Left ventricle myocardium inferior (tissue), 1 donor: ENCODE data around the gene FLT1. TPM values are rescaled to one million over a fixed set of nuclear protein-coding genes. Genes with fewer than 3 reads are reported as not detected.

Experiments
- DNase-seq: peaks from one replicate; pipeline ENCODE4 v3.0.0-alpha.2; 2020
- H3K27ac ChIP-seq: fragments of 200-600 bp; replicated peaks from 2 replicates; pipeline ENCODE4 v1.8.0; 2021
- H3K27me3 ChIP-seq: fragments of 200-600 bp; 2 replicates; pipeline ENCODE4 v1.8.0; 2021; ENCODE audit warnings: low read depth
- H3K36me3 ChIP-seq: fragments of 200-600 bp; 2 replicates; pipeline ENCODE4 v1.8.0; 2021
- H3K4me1 ChIP-seq: fragments of 200-600 bp; 2 replicates; pipeline ENCODE4 v1.8.0; 2021
- H3K4me3 ChIP-seq: fragments of 200-600 bp; 2 replicates; pipeline ENCODE4 v1.8.0; 2021; ENCODE audit warnings: mild to moderate bottlenecking, moderate library complexity
- H3K9me3 ChIP-seq: fragments of 200-600 bp; replicated peaks from 2 replicates; pipeline ENCODE4 v1.8.0; 2021
- CTCF ChIP-seq: fragments of 200-600 bp; IDR thresholded peaks from 2 replicates; pipeline ENCODE4 v1.8.0; 2021; ENCODE audit warnings: antibody characterized with exemption, mild to moderate bottlenecking, borderline replicate concordance
- intact Hi-C: fragments of 100-400 bp; cut with micrococcal nuclease; formaldehyde crosslinking; loops from one replicate; pipeline ENCODE4 v1.11.0; 2022
- total RNA-seq: library from RNA; stranded (reverse); fragmentation: NEBNext Ultra II Directional; extraction: Animal tissue kit (Norgen Biotek cat#: 25700); gene quantifications from one replicate; pipeline ENCODE4 v1.2.1, GENCODE V29; 2021
- donor health status: DM: no; HTN: yes; CAD: no; lungs with severe emphysema.

Gene FLT1
- total RNA-seq, 1 donor from 2014 or later, result 40.7 TPM

GRCh38 chr13:28458051-28458450 lies 36.9 kb downstream of the FLT1 start:
- H3K4me3 ChIP-seq, result no peak overlapping the region
- peaks cover 51% of the 10 kb centered on the region for H3K4me1 ChIP-seq
- no peaks in the 10 kb centered on the region for H3K27me3 ChIP-seq
- DNase-seq, result no peak
- no peaks in the 10 kb centered on the region for H3K9me3 ChIP-seq
- intact Hi-C loops, result no loop called here
- TF ChIP-seq CTCF, result no peak
- H3K36me3 ChIP-seq, result peaks cover 23% of the 10 kb centered on the region
- peak overlapping the region; percentile 5 for H3K27ac ChIP-seq

GRCh38 chr13:28457521-28457920 lies 37.4 kb downstream of the FLT1 start:
- intact Hi-C loops, result no loop called here
- Histone ChIP-seq H3K27me3 (no peaks in the 10 kb centered on the region), H3K4me3 (no peak overlapping the region), H3K36me3 (peaks cover 19% of the 10 kb centered on the region), H3K9me3 (no peaks in the 10 kb centered on the region), H3K27ac (peak overlapping the region; percentile 5), H3K4me1 (peaks cover 49% of the 10 kb centered on the region)
- no peak for DNase-seq
- TF ChIP-seq CTCF, result no peak

GRCh38 chr13:28455580-28456194 lies 39.2 kb downstream of the FLT1 start:
- DNase-seq, result no peak
- TF ChIP-seq CTCF, result no peak
- Histone ChIP-seq H3K36me3 (peaks cover 15% of the 10 kb centered on the region), H3K4me1 (peaks cover 68% of the 10 kb centered on the region), H3K27ac (no peak overlapping the region), H3K4me3 (no peak overlapping the region), H3K27me3 (no peaks in the 10 kb centered on the region), H3K9me3 (no peaks in the 10 kb centered on the region)
- intact Hi-C loops, result no loop called here

- peaks cover 54% of the 10 kb centered on the region for H3K4me1 ChIP-seq
- H3K36me3 ChIP-seq, result peaks cover 23% of the 10 kb centered on the region
- H3K27ac ChIP-seq, result no peak overlapping the region
- intact Hi-C loops, result no loop called here
- H3K4me3 ChIP-seq, result no peak overlapping the region
- no peak for DNase-seq
- H3K27me3 ChIP-seq, result no peaks in the 10 kb centered on the region
- H3K9me3 ChIP-seq, result peaks cover 13% of the 10 kb centered on the region
- no peak for TF ChIP-seq CTCF
Observed at GRCh38 chr13:28452755-28453154, 42.2 kb downstream of the FLT1 start.

GRCh38 chr13:28451482-28452217 lies 43.3 kb downstream of the FLT1 start:
- Histone ChIP-seq H3K27ac (peak overlapping the region; percentile 25), H3K9me3 (peaks cover 24% of the 10 kb centered on the region), H3K27me3 (no peaks in the 10 kb centered on the region), H3K36me3 (peaks cover 26% of the 10 kb centered on the region), H3K4me1 (peaks cover 48% of the 10 kb centered on the region), H3K4me3 (peak overlapping the region; percentile 18)
- intact Hi-C loops, result no loop called here
- TF ChIP-seq CTCF, result no peak
- no peak for DNase-seq
